Measurements from ENCODE around the gene RRP1.

- TF ChIP-seq CTCF (IDR thresholded peaks at IDR 0.05) (no peak), POLR2A (IDR thresholded peaks at IDR 0.05) (no peak), EP300 (IDR thresholded peaks at IDR 0.05) (no peak), POLR2AphosphoS5 (IDR thresholded peaks at IDR 0.05) (no peak)
These were observed 36.0 kb upstream of the RRP1 start for GRCh38 chr21:43753439-43753799.
